Measurements from ENCODE around the gene ZSWIM9. TPM values are rescaled to one million over a fixed set of nuclear protein-coding genes. Genes with fewer than 3 reads are reported as not detected.
"Not testable (repeated sequence)": the region's sequence is repeated elsewhere in the genome, so short reads cannot be mapped to it uniquely, and the experiment has no call there.

ZSWIM9 gene
- total RNA-seq, 4 donors from 2014 or later = 2.0 to 4.7 (median 2.7) TPM

GRCh38 chr19:48218997-48219396, 48.5 kb downstream of the ZSWIM9 start:
- no peak overlapping the region for H3K4me3 ChIP-seq
- no peak for TF ChIP-seq POLR2A (IDR thresholded peaks at IDR 0.05)
- TF ChIP-seq CTCF (IDR thresholded peaks at IDR 0.05) = no peak
- H3K4me1 ChIP-seq = no peaks in the 10 kb centered on the region
- no peak overlapping the region for H3K27ac ChIP-seq
- no peaks in the 10 kb centered on the region for H3K27me3 ChIP-seq
- no peak for DNase-seq
- H3K36me3 ChIP-seq = peaks cover 0 to 57% (median 0%) of the 10 kb centered on the region in 3 donors
- intact Hi-C loops (cut with DNase I) = no loop called here
- no peaks in the 10 kb centered on the region for H3K9me3 ChIP-seq
- WGBS, 2 donors = 40 to 86% methylated on average over 1 to 4 of the region's 6 CpGs

GRCh38 chr19:48220784-48221183, 50.3 kb downstream of the ZSWIM9 start:
- H3K4me3 ChIP-seq; H3K27me3 ChIP-seq; H3K4me1 ChIP-seq; intact Hi-C loops (cut with DNase I); H3K27ac ChIP-seq; DNase-seq; H3K9me3 ChIP-seq: not testable (repeated sequence)
- peaks cover 0 to 47% (median 0%) of the 10 kb centered on the region in 3 donors for H3K36me3 ChIP-seq
- WGBS, 2 donors = 95 to 100% methylated on average over 2 to 3 of the region's 3 CpGs

GRCh38 chr19:48221628-48222027, 51.1 kb downstream of the ZSWIM9 start:
- Histone ChIP-seq H3K27ac (no peak overlapping the region), H3K27me3 (no peaks in the 10 kb centered on the region), H3K4me3 (no peak overlapping the region), H3K36me3 (peaks cover 0 to 39% (median 0%) of the 10 kb centered on the region in 3 donors), H3K9me3 (no peaks in the 10 kb centered on the region), H3K4me1 (no peaks in the 10 kb centered on the region)
- DNase-seq = no peak
- intact Hi-C loops (cut with DNase I) = no loop called here
- WGBS, 2 donors = 94 to 95% methylated on average over 5 of the region's 5 CpGs
- TF ChIP-seq POLR2A (IDR thresholded peaks at IDR 0.05) (no peak), CTCF (IDR thresholded peaks at IDR 0.05) (no peak)

DNA sequence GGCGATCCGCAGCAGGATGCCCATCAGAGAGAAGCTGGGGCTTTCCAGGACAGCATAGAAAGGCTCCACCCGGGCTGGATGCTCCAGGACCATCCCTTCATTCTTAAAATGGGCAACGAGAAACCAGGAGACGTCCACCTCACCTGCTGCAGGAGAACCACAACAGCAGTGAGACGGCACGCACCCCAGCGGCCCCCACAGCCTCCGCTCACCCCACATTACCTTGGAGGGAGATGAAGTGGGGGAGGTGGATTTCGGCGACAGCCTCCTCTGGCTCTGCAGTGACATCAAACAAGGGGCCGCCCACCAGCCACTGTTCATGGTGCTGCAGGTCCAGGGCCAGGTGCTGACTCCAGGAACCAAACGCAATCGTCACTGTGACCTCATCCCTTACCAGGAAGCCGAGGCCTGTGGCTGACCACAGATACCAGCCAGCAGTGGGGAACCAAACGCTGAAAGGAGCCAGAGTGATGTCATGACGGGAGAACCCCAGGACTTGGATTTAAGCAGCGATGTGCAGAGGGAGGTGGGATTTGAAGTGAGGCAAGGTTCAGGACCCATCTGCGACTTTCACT, 60.2 kb downstream of the ZSWIM9 start:
- H3K27me3 ChIP-seq = no peaks in the 10 kb centered on the region
- TF ChIP-seq POLR2A (IDR thresholded peaks at IDR 0.05) = no peak
- TF ChIP-seq CTCF (IDR thresholded peaks at IDR 0.05) = no peak
- no peaks in the 10 kb centered on the region for H3K4me1 ChIP-seq
- no peaks in the 10 kb centered on the region for H3K9me3 ChIP-seq
- no peak for DNase-seq
- H3K27ac ChIP-seq = no peak overlapping the region
- 84 to 86% methylated on average over 11 to 15 of the region's 19 CpGs for WGBS, 2 donors
- peaks cover 4 to 88% (median 18%) of the 10 kb centered on the region in 3 donors for H3K36me3 ChIP-seq
- no peak overlapping the region for H3K4me3 ChIP-seq
- intact Hi-C loops (cut with DNase I) = no loop called here

GRCh38 chr19:48237057-48237456, 66.6 kb downstream of the ZSWIM9 start:
- no peak overlapping the region for H3K27ac ChIP-seq
- H3K36me3 ChIP-seq = peaks cover 0 to 71% (median 19%) of the 10 kb centered on the region in 3 donors
- no peak for TF ChIP-seq POLR2A (IDR thresholded peaks at IDR 0.05)
- no peak for TF ChIP-seq CTCF (IDR thresholded peaks at IDR 0.05)
- WGBS, 2 donors = 58 to 70% methylated on average over 1 to 3 of the region's 3 CpGs
- DNase-seq = no peak
- no peaks in the 10 kb centered on the region for H3K9me3 ChIP-seq
- intact Hi-C loops (cut with DNase I) = no loop called here
- no peak overlapping the region for H3K4me3 ChIP-seq
- H3K27me3 ChIP-seq = no peaks in the 10 kb centered on the region
- no peaks in the 10 kb centered on the region for H3K4me1 ChIP-seq

DNA sequence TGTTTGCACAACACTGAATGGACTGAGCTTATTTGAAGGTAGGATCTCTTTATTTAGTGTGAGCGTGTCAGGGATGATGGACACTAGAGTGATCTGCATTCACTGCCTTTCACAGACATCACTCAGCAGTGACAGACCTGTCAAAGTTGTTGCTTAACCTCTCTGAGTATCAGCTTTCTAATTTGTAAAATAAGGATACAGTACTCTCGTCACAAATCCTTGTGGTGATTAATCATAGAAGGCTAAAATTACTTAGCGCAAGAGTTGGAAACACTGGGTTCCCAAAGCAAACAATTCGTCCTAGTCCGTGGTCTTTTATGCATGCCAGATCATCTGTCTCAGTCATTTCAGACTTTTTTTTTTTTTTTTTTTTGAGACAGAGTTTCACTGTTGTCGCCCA, 68.6 kb downstream of the ZSWIM9 start:
- DNase-seq = no peak
- Histone ChIP-seq H3K4me1 (no peaks in the 10 kb centered on the region), H3K9me3 (no peaks in the 10 kb centered on the region), H3K36me3 (peaks cover 0 to 57% (median 7%) of the 10 kb centered on the region in 3 donors), H3K4me3 (no peak overlapping the region), H3K27me3 (no peaks in the 10 kb centered on the region), H3K27ac (no peak overlapping the region)
- intact Hi-C loops (cut with DNase I) = no loop called here
- TF ChIP-seq POLR2A (IDR thresholded peaks at IDR 0.05) (no peak), CTCF (IDR thresholded peaks at IDR 0.05) (no peak)
- 76 to 82% methylated on average over 6 of the region's 6 CpGs for WGBS, 2 donors
